CD4-positive, alpha-beta memory T cell (primary cell): ENCODE data around the gene MYOZ3. TPM values are rescaled to one million over a fixed set of nuclear protein-coding genes. Genes with fewer than 3 reads are reported as not detected.

ENCODE experiments used
- CTCF ChIA-PET: fragments of 350-600 bp; sonication (Branson Sonifier 250); formaldehyde crosslinking; loops from one replicate; lab custom pipeline; 2021; ENCODE audit warnings: inconsistent platforms; ENCODE audit not compliant: partially characterized antibody; lab: Charles Lee
- POLR2A ChIA-PET: fragments of 350-600 bp; sonication (Branson Sonifier 250); formaldehyde crosslinking; loops from one replicate; lab custom pipeline; 2021; ENCODE audit not compliant: partially characterized antibody; lab: Charles Lee
- DNase-seq, 5 donors: peaks; one replicate each; pipeline versions ENCODE4 v3.0.0 to v3.0.0-alpha.2; 2020 to 2022; ENCODE audit warnings: mixed read lengths in 1 of 5
- H3K27ac ChIP-seq: one replicate; pipeline ENCODE4 v1.7.0; 2013; ENCODE audit warnings: low read depth, low read length
- H3K27me3 ChIP-seq: 2 replicates; pipeline ENCODE4 v1.7.0; 2013; ENCODE audit warnings: mild to moderate bottlenecking, low read length, moderate library complexity; ENCODE audit not compliant: insufficient read depth
- H3K36me3 ChIP-seq: 2 replicates; pipeline ENCODE4 v1.7.0; 2013; ENCODE audit warnings: mild to moderate bottlenecking, low read length, moderate library complexity; ENCODE audit not compliant: insufficient read depth
- H3K4me1 ChIP-seq: 2 replicates; pipeline ENCODE4 v1.7.0; 2013; ENCODE audit warnings: mild to moderate bottlenecking, low read length, moderate library complexity; ENCODE audit not compliant: insufficient read depth
- H3K4me3 ChIP-seq, 2 donors: one replicate each; pipeline ENCODE4 v1.7.0; 2013; ENCODE audit warnings: low read length in 2 of 2, mild to moderate bottlenecking in 1 of 2
- H3K9me3 ChIP-seq, 2 donors: one replicate each; pipeline ENCODE4 v1.7.0; 2013; ENCODE audit warnings: low read length in 2 of 2, control low read depth in 1 of 2; ENCODE audit not compliant: control insufficient read depth in 1 of 2
- H3K27ac Mint-ChIP-seq, 7 donors: one replicate each; pipeline ENCODE4 v1.8.0; 2020 to 2021; ENCODE audit warnings: mixed read lengths in 7 of 7, mild to moderate bottlenecking in 6 of 7, inconsistent platforms in 3 of 7, moderate library complexity in 3 of 7
- H3K27me3 Mint-ChIP-seq, 2 donors: one replicate each; pipeline ENCODE4 v1.8.0; 2020 to 2021; ENCODE audit warnings: mixed read lengths in 2 of 2
- H3K36me3 Mint-ChIP-seq, 2 donors: one replicate each; pipeline ENCODE4 v1.8.0; 2020 to 2021; ENCODE audit warnings: mixed read lengths in 2 of 2, inconsistent platforms in 1 of 2, mild to moderate bottlenecking in 1 of 2
- H3K4me1 Mint-ChIP-seq, 4 donors: one replicate each; pipeline ENCODE4 v1.8.0; 2020 to 2021; ENCODE audit warnings: mixed read lengths in 4 of 4, mild to moderate bottlenecking in 1 of 4
- H3K4me3 Mint-ChIP-seq, 8 donors: one replicate each; pipeline ENCODE4 v1.8.0; 2020 to 2021; ENCODE audit warnings: mixed read lengths in 8 of 8, mild to moderate bottlenecking in 7 of 8, moderate library complexity in 6 of 8, inconsistent platforms in 3 of 8
- H3K9me3 Mint-ChIP-seq, 8 donors: one replicate each; pipeline ENCODE4 v1.8.0; 2020 to 2021; ENCODE audit warnings: mixed read lengths in 8 of 8, mild to moderate bottlenecking in 5 of 8, inconsistent platforms in 3 of 8, moderate library complexity in 1 of 8
- intact Hi-C: fragments of 100-400 bp; cut with micrococcal nuclease; formaldehyde crosslinking; loops from one replicate; pipeline ENCODE4 v1.15.1; 2023
- polyA plus RNA-seq, 2 donors: library from polyadenylated mRNA; unstranded; fragments of 300-500 nt; fragmentation: Illumina TruSeq; gene quantifications; one replicate each; pipeline ENCODE4 v1.2.3, GENCODE V29; 2021
- total RNA-seq, 2 experiments: library from RNA; stranded (reverse); gene quantifications; one replicate each; pipeline ENCODE4 v1.2.3, GENCODE V29; 2021

The MYOZ3 gene
- total and polyA plus RNA-seq, 4 experiments from 2014 or later = not detected

- no peaks in the 10 kb centered on the region for H3K36me3 ChIP-seq
- no peaks in the 10 kb centered on the region for H3K36me3 Mint-ChIP-seq
- H3K9me3 ChIP-seq = no peaks in the 10 kb centered on the region
- intact Hi-C loops = no loop called here
- ChIA-PET CTCF (no interaction called here), POLR2A (no interaction called here)
- no peak overlapping the region for H3K27ac ChIP-seq
- no peak overlapping the region for H3K27ac Mint-ChIP-seq
- no peak overlapping the region for H3K4me3 Mint-ChIP-seq
- no peaks in the 10 kb centered on the region for H3K9me3 Mint-ChIP-seq
- no peak overlapping the region for H3K4me3 ChIP-seq
- H3K27me3 ChIP-seq = no peaks in the 10 kb centered on the region
- H3K27me3 Mint-ChIP-seq = peaks cover 1 to 20% of the 10 kb centered on the region in 2 donors
- H3K4me1 Mint-ChIP-seq = peaks cover 3 to 5% (median 4%) of the 10 kb centered on the region in 4 donors
- peaks cover 12% of the 10 kb centered on the region for H3K4me1 ChIP-seq
- no peak for DNase-seq
These were observed 32.0 kb upstream of the MYOZ3 start for GRCh38 chr5:150628936-150629485.

- H3K9me3 Mint-ChIP-seq = no peaks in the 10 kb centered on the region
- intact Hi-C loops = no loop called here
- no peaks in the 10 kb centered on the region for H3K36me3 ChIP-seq
- H3K36me3 Mint-ChIP-seq = no peaks in the 10 kb centered on the region
- H3K27ac ChIP-seq = no peak overlapping the region
- no peak for DNase-seq
- POLR2A ChIA-PET = no interaction called here
- no peak overlapping the region for H3K4me3 ChIP-seq
- H3K27ac Mint-ChIP-seq = no peak overlapping the region
- H3K9me3 ChIP-seq = no peaks in the 10 kb centered on the region
- H3K4me1 ChIP-seq = peaks cover 6% of the 10 kb centered on the region
- CTCF ChIA-PET = no interaction called here
- no peak overlapping the region for H3K4me3 Mint-ChIP-seq
- H3K27me3 Mint-ChIP-seq = peaks cover 0 to 17% of the 10 kb centered on the region in 2 donors
- H3K4me1 Mint-ChIP-seq = no peaks in the 10 kb centered on the region
- H3K27me3 ChIP-seq = no peaks in the 10 kb centered on the region
These were observed 31.0 kb upstream of the MYOZ3 start for GRCh38 chr5:150630016-150630415.

DNA sequence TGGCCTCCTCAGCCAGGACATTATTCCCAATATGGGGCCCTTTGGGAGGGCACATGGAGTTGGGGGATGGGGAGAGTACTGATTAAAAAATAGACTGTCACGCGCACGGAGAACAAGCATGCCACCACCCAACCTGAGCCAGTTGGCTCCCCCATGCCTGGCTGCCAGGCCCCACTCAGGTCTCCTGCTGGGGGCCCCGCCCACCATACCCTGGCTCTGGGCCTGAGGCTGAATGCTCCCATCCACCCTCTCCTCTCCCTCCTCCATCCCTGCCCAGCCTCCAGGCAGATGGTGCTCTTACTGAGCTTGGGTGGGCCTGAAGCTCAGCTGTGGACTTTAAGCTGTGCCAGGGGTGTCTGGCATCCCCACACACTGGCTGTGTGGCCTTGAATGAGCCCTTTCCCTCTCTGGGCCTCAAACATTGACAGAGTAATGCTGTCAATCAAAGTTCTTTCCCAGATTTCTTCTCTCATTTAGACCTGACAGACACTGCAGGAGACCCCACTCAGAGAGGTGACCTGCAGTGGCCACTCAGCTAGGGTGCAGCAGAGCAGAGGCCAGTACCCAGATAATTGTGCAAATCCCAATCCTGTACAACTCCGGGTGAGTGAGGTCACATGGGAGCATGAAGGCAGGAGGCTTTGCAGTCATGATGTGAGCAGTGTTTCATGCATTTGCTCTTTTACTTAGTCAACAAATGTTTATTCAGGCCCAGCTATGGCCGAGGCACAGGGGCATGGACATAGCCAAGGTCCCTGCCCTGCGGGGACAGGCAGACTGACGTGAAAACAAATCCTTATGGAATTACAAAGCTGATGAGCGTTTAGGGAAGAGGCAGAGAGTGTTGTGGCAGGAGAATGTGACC, 30.4 kb upstream of the MYOZ3 start:
- H3K27me3 ChIP-seq = no peaks in the 10 kb centered on the region
- no peaks in the 10 kb centered on the region for H3K4me1 Mint-ChIP-seq
- no peak overlapping the region for H3K4me3 ChIP-seq
- peak overlapping the region in 1 of 7 donors; percentile 55 for H3K27ac Mint-ChIP-seq
- DNase-seq = no peak
- H3K4me1 ChIP-seq = no peaks in the 10 kb centered on the region
- H3K36me3 Mint-ChIP-seq = no peaks in the 10 kb centered on the region
- H3K36me3 ChIP-seq = no peaks in the 10 kb centered on the region
- POLR2A ChIA-PET = no interaction called here
- peaks cover 0 to under 1% (median 0%) of the 10 kb centered on the region in 8 donors for H3K9me3 Mint-ChIP-seq
- no peak overlapping the region for H3K27ac ChIP-seq
- H3K27me3 Mint-ChIP-seq = peaks cover 2 to 18% of the 10 kb centered on the region in 2 donors
- H3K4me3 Mint-ChIP-seq = no peak overlapping the region
- intact Hi-C loops = no loop called here
- CTCF ChIA-PET = no interaction called here
- no peaks in the 10 kb centered on the region for H3K9me3 ChIP-seq

DNA sequence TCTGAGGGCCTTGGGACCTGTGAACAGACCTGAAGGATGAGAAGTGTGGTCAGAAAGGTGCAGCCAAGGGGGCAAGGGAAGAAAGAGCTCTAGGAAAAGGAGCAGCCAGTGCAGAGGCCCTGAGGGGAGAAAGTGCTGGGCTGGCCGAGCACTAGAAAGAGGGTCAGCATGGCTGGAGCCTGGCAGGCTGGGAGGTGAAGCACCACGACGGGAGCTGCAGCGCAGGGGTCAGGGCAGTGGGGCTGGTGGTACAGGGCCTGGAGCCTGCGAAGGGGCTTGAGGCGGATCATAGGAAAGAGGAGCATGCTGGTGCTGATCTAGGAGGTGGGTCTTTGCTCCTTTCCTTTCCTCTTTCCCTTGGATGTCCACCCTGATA, 29.7 kb upstream of the MYOZ3 start:
- Histone ChIP-seq H3K4me1 (no peaks in the 10 kb centered on the region), H3K27ac (no peak overlapping the region), H3K4me3 (no peak overlapping the region), H3K9me3 (no peaks in the 10 kb centered on the region), H3K27me3 (no peaks in the 10 kb centered on the region), H3K36me3 (no peaks in the 10 kb centered on the region)
- no peak for DNase-seq
- H3K27me3 Mint-ChIP-seq = peaks cover 2 to 19% of the 10 kb centered on the region in 2 donors
- peaks cover 0 to 2% (median 0%) of the 10 kb centered on the region in 8 donors for H3K9me3 Mint-ChIP-seq
- H3K4me1 Mint-ChIP-seq = no peaks in the 10 kb centered on the region
- POLR2A ChIA-PET = no interaction called here
- no peaks in the 10 kb centered on the region for H3K36me3 Mint-ChIP-seq
- no peak overlapping the region for H3K27ac Mint-ChIP-seq
- intact Hi-C loops = no loop called here
- no peak overlapping the region for H3K4me3 Mint-ChIP-seq
- CTCF ChIA-PET = no interaction called here

DNA sequence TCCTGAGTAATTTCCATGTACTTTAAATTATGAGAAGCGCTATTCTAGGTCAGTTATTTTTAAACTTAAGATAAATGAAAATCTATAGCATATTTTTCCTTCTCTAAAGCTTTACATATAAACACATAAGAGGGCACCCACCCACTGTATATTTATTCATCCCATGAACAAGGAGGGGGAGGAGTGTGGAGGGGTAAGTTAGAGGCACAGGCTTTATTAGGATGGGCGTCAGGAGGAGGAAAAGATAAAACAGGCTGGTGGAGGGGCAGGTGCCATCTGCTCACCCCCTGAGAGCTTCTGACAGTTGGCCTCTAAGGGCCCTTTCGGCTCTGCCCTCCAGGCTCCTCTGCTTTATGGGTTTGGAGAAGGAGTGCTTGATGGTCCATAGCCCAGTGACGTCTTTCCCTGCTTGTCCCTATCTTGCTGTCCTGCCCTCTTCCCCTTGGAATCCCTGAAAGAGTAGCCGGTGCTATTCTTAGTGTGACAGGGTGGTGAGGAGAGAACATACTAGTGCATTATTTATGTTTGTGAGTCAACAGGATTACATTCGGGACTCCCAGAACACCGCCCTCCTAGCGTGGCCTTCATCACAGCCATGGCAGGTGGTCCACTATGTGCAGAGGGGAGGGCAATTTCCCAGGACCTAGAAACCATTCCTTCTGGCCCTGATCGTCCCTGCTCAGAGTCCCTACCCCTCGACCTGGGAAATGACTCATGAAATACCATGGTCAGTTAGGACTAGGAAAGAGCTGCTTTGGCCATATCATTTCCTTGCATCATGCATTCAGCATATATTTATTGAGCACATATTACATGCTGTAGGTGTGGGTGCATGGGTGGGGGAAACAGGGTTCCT, 28.5 kb upstream of the MYOZ3 start:
- Mint-ChIP-seq H3K36me3 (no peaks in the 10 kb centered on the region), H3K27ac (peak overlapping the region in 1 of 7 donors; percentile 51), H3K4me1 (no peaks in the 10 kb centered on the region), H3K27me3 (peaks cover 2 to 15% of the 10 kb centered on the region in 2 donors), H3K9me3 (peaks cover 0 to 2% (median 0%) of the 10 kb centered on the region in 8 donors), H3K4me3 (no peak overlapping the region)
- Histone ChIP-seq H3K27ac (no peak overlapping the region), H3K4me1 (no peaks in the 10 kb centered on the region), H3K27me3 (no peaks in the 10 kb centered on the region), H3K36me3 (no peaks in the 10 kb centered on the region), H3K9me3 (no peaks in the 10 kb centered on the region), H3K4me3 (no peak overlapping the region)
- CTCF ChIA-PET = no interaction called here
- POLR2A ChIA-PET = no interaction called here
- intact Hi-C loops = no loop called here
- no peak for DNase-seq

- no peaks in the 10 kb centered on the region for H3K4me1 ChIP-seq
- H3K27ac ChIP-seq = no peak overlapping the region
- DNase-seq = no peak
- no peak overlapping the region for H3K4me3 ChIP-seq
- no peaks in the 10 kb centered on the region for H3K4me1 Mint-ChIP-seq
- no peaks in the 10 kb centered on the region for H3K36me3 ChIP-seq
- peaks cover 2 to 17% of the 10 kb centered on the region in 2 donors for H3K27me3 Mint-ChIP-seq
- ChIA-PET CTCF (no interaction called here), POLR2A (no interaction called here)
- no peak overlapping the region for H3K4me3 Mint-ChIP-seq
- H3K27ac Mint-ChIP-seq = no peak overlapping the region
- H3K36me3 Mint-ChIP-seq = no peaks in the 10 kb centered on the region
- intact Hi-C loops = no loop called here
- H3K27me3 ChIP-seq = no peaks in the 10 kb centered on the region
- no peaks in the 10 kb centered on the region for H3K9me3 ChIP-seq
- H3K9me3 Mint-ChIP-seq = peaks cover 0 to 2% (median 0%) of the 10 kb centered on the region in 8 donors
These were observed 27.6 kb upstream of the MYOZ3 start for GRCh38 chr5:150633429-150633828.
